Lower leg skin (tissue), 4 donors: ENCODE measurements around the gene DNAJC4. TPM values are rescaled to one million over a fixed set of nuclear protein-coding genes. Genes with fewer than 3 reads are reported as not detected.

Experiments
- DNase-seq, 2 donors: peaks; one replicate each; pipeline ENCODE4 v3.0.0-alpha.2; 2019; ENCODE audit warnings: low spot score in 2 of 2
- H3K4me3 ChIP-seq: fragments of 200-600 bp; sonication (generic); 2 replicates; pipeline ENCODE4 v1.5.1; 2017; ENCODE audit warnings: mild to moderate bottlenecking, low read depth; ENCODE audit not compliant: poor library complexity, severe bottlenecking
- CTCF ChIP-seq, 3 donors: fragments of 450-650 bp; IDR thresholded peaks; one replicate each; pipeline ENCODE4 v1.5.1; 2016; ENCODE audit warnings: antibody characterized with exemption in 3 of 3, mild to moderate bottlenecking in 3 of 3, moderate library complexity in 2 of 3
- POLR2A ChIP-seq, 2 donors: fragments of 450-650 bp; IDR thresholded peaks; one replicate each; pipeline ENCODE4 v1.6.1; 2016 to 2017; ENCODE audit warnings: antibody characterized with exemption in 2 of 2, mild to moderate bottlenecking in 1 of 2, moderate library complexity in 1 of 2
- WGBS, 2 donors: methylation state at CpG; one replicate each; pipeline ENCODE4 v1.1.5; 2018; 5-methylcytosine and 5-hydroxymethylcytosine counted together
- intact Hi-C: fragments of 100-400 bp; cut with DNase I; formaldehyde crosslinking; loops from one replicate; pipeline ENCODE4 v1.15.0; 2023; ENCODE audit warnings: low total_unique reads
- total RNA-seq, 4 donors: library from RNA; depleted of rRNA; stranded (reverse); fragments of >200 nt; gene quantifications; one replicate each; pipeline ENCODE4 v1.1.0, GENCODE V29; 2016

Gene DNAJC4
- total RNA-seq, 4 donors from 2014 or later, result 19.2 to 37.6 (median 30.8) TPM

- DNase-seq, result no peak
- WGBS, 2 donors, result 42 to 55% methylated on average over 16 to 27 of the region's 27 CpGs
- intact Hi-C loops, result no loop called here
- no peak for TF ChIP-seq CTCF (IDR thresholded peaks at IDR 0.05)
- no peak overlapping the region for H3K4me3 ChIP-seq
These were observed 37.0 kb downstream of the DNAJC4 start for GRCh38 chr11:64267207-64267945.

DNA sequence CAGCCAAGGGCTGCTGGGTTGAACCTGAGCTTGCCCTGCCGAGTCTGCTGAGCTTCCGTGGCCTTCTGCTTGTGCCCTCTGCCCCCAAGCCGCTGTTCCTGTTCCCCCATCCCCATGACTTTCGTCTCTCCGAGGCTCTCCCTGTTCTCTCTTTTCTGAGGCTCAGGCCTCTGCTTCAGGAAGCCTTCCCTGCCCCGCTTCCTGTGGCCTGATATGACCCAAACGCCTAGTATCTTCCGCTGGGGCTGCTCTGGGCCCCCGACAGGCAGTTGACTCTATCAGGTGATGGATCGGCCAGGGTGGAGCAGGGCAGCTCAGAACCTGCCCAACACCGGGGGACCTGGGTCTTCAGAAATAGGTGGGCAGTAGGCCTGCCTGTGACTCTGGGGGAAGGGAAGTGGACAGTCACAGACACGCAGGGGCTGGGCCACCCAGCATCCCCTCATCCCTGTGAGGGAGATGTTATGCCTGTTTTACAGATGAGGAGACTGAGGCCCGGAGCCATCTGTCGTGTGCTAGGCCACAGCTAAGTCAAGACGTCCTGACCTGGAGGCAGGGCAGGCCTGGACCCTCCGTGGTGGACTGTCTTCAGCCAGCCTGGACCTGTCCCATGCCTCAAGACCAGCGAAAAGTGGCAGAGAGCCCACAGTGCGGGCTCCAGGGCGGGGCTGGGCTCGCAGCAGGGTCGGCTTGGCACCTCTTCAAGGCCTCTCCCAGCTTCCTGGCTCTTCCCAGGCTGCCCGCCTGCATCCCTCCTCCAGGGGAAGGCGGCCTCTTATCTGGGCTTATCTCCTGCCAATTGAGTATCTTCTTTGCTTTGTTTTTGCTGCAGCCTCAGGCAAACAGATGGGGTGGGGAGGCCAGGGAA, 37.9 kb downstream of the DNAJC4 start:
- 22 to 29% methylated on average over 14 to 23 of the region's 23 CpGs for WGBS, 2 donors
- no peak for TF ChIP-seq CTCF (IDR thresholded peaks at IDR 0.05)
- TF ChIP-seq POLR2A (IDR thresholded peaks at IDR 0.05), result no peak
- no peak overlapping the region for H3K4me3 ChIP-seq
- DNase-seq, result peak; percentile 56 to 90
- intact Hi-C loops, result no loop called here

- WGBS, 2 donors, result 1% methylated on average over 19 to 24 of the region's 34 CpGs
- intact Hi-C loops, result no loop called here
- no peak for TF ChIP-seq POLR2A (IDR thresholded peaks at IDR 0.05)
- no peak for TF ChIP-seq CTCF (IDR thresholded peaks at IDR 0.05)
- peak in 1 of 2 donors; percentile 94 for DNase-seq
- peak overlapping the region; percentile 70 for H3K4me3 ChIP-seq
These were observed 38.7 kb downstream of the DNAJC4 start for GRCh38 chr11:64268893-64269539.

GRCh38 chr11:64269540-64270220, 39.3 kb downstream of the DNAJC4 start:
- TF ChIP-seq POLR2A (IDR thresholded peaks at IDR 0.05) (no peak), CTCF (IDR thresholded peaks at IDR 0.05) (no peak)
- peak; percentile 98 to 99 for DNase-seq
- WGBS, 2 donors, result 0 to 1% methylated on average over 26 to 34 of the region's 58 CpGs
- intact Hi-C loops, result no loop called here
- peak overlapping the region; percentile 72 for H3K4me3 ChIP-seq

DNA sequence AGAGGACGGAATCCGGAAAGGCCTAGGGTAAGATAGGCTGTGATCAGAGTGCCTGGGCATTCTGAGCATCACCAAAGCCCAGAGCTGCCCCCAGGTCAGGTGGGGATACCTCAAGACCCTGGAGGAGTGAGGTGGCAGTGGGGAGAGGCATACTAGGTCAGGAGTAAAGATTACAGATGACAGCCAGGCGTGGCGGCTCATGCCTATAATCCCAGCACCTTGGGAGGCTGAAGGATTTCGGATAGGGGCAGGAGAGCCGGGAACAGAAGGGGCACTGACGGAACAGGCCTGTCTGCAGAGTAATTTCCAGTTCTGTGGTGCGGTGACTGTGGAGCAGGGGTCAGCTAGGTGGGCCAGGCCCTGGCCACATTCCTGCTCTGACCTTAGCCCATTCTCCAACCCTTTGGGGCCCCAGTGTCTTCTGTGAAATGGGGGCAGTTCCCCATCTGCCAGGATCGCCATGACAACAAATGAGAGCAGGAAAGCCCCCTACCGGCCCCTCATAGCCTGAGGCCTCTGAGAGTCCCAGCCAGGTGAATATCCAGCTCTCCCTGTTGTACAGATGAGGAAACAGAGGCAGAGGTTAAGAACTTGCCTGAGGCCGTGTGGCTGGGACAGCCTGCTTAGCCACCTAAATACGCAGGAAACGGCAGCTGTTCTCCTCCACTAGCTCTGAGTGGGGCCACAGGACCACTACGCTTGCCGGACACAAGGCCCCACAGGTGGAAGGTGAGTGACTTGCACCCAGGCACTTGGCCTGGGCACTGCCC, 44.9 kb downstream of the DNAJC4 start:
- H3K4me3 ChIP-seq, result no peak overlapping the region
- no peak for DNase-seq
- 82 to 85% methylated on average over 12 to 15 of the region's 15 CpGs for WGBS, 2 donors
- intact Hi-C loops, result no loop called here
- TF ChIP-seq CTCF (IDR thresholded peaks at IDR 0.05), result no peak
- no peak for TF ChIP-seq POLR2A (IDR thresholded peaks at IDR 0.05)
